Chondrocyte (in vitro differentiated cells): Measurements from ENCODE around the gene MORC2. TPM values are rescaled to one million over a fixed set of nuclear protein-coding genes. Genes with fewer than 3 reads are reported as not detected.
A peak's percentile ranks its signal among the peaks of the same experiment; 100 is the strongest.

Source experiments
- DNase-seq: peaks from one replicate; pipeline ENCODE4 v3.0.0; 2021; ENCODE audit warnings: mixed read lengths, low spot score
- H3K27ac Mint-ChIP-seq: one replicate; pipeline ENCODE4 v1.8.0; 2021; ENCODE audit warnings: mild to moderate bottlenecking, moderate library complexity, mixed read lengths; ENCODE audit not compliant: unreplicated experiment
- H3K27me3 Mint-ChIP-seq: 2 replicates; pipeline ENCODE4 v1.8.0; 2021; ENCODE audit warnings: low read depth, mixed read lengths
- H3K36me3 Mint-ChIP-seq: 2 replicates; pipeline ENCODE4 v1.8.0; 2021; ENCODE audit warnings: low read depth, mixed read lengths
- H3K4me1 Mint-ChIP-seq: 2 replicates; pipeline ENCODE4 v1.8.0; 2021; ENCODE audit warnings: low read depth, mild to moderate bottlenecking, mixed read lengths
- H3K4me3 Mint-ChIP-seq: one replicate; pipeline ENCODE4 v1.8.0; 2021; ENCODE audit warnings: mild to moderate bottlenecking, moderate library complexity, mixed read lengths; ENCODE audit not compliant: unreplicated experiment
- H3K9me3 Mint-ChIP-seq: 2 replicates; pipeline ENCODE4 v1.8.0; 2021; ENCODE audit warnings: low read depth, mixed read lengths
- total RNA-seq: library from RNA; stranded (reverse); gene quantifications from 3 replicates; pipeline ENCODE4 v1.2.1, GENCODE V29; 2021
- TF ChIP-seq, protein P1 (sequence below): fragments of 200-600 bp; sonication (generic); IDR thresholded peaks from 2 replicates; pipeline ENCODE4 v1.5.0; 2021; ENCODE audit warnings: antibody characterized with exemption, mild to moderate bottlenecking, moderate library complexity

The MORC2 gene
- total RNA-seq, 1 donor from 2014 or later, result 29.6 TPM

GRCh38 chr22:30984317-30984716 is 15.7 kb upstream of the MORC2 start:
- no peaks in the 10 kb centered on the region for H3K27me3 Mint-ChIP-seq
- no peak overlapping the region for H3K27ac Mint-ChIP-seq
- TF ChIP-seq, protein P1, sequence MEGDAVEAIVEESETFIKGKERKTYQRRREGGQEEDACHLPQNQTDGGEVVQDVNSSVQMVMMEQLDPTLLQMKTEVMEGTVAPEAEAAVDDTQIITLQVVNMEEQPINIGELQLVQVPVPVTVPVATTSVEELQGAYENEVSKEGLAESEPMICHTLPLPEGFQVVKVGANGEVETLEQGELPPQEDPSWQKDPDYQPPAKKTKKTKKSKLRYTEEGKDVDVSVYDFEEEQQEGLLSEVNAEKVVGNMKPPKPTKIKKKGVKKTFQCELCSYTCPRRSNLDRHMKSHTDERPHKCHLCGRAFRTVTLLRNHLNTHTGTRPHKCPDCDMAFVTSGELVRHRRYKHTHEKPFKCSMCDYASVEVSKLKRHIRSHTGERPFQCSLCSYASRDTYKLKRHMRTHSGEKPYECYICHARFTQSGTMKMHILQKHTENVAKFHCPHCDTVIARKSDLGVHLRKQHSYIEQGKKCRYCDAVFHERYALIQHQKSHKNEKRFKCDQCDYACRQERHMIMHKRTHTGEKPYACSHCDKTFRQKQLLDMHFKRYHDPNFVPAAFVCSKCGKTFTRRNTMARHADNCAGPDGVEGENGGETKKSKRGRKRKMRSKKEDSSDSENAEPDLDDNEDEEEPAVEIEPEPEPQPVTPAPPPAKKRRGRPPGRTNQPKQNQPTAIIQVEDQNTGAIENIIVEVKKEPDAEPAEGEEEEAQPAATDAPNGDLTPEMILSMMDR, result no peak
- peaks cover 1% of the 10 kb centered on the region for H3K36me3 Mint-ChIP-seq
- H3K4me3 Mint-ChIP-seq, result no peak overlapping the region
- DNase-seq, result no peak
- peaks cover 46% of the 10 kb centered on the region for H3K9me3 Mint-ChIP-seq
- no peaks in the 10 kb centered on the region for H3K4me1 Mint-ChIP-seq

DNA sequence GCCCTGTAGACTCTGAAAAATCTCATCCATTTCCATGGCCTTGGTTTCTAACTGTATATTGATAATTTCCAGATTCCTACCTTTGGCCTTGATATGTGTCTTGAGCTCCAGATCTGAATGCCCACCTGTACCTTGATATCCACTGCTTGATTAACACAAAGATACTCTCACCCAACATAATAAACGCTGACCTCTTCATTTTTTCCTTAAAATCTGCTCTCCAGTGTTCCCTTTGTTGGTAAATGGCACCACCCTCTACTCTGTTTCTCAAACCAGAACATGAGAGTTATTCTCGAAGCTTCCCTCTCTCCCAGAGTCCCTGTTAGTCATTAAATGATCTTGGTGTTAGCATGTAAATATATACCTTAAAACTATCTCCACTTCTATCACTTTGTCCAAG is 13.9 kb upstream of the MORC2 start:
- TF ChIP-seq, protein P1, result no peak
- Mint-ChIP-seq H3K36me3 (peaks cover 10% of the 10 kb centered on the region), H3K4me1 (no peaks in the 10 kb centered on the region), H3K9me3 (peaks cover 49% of the 10 kb centered on the region), H3K4me3 (no peak overlapping the region), H3K27ac (no peak overlapping the region), H3K27me3 (no peaks in the 10 kb centered on the region)
- no peak for DNase-seq

GRCh38 chr22:30979932-30980331 is 11.4 kb upstream of the MORC2 start:
- Mint-ChIP-seq H3K4me1 (no peaks in the 10 kb centered on the region), H3K27ac (no peak overlapping the region), H3K9me3 (peaks cover 62% of the 10 kb centered on the region), H3K4me3 (no peak overlapping the region), H3K36me3 (peaks cover 30% of the 10 kb centered on the region), H3K27me3 (no peaks in the 10 kb centered on the region)
- no peak for DNase-seq
- TF ChIP-seq, protein P1, result no peak

DNA sequence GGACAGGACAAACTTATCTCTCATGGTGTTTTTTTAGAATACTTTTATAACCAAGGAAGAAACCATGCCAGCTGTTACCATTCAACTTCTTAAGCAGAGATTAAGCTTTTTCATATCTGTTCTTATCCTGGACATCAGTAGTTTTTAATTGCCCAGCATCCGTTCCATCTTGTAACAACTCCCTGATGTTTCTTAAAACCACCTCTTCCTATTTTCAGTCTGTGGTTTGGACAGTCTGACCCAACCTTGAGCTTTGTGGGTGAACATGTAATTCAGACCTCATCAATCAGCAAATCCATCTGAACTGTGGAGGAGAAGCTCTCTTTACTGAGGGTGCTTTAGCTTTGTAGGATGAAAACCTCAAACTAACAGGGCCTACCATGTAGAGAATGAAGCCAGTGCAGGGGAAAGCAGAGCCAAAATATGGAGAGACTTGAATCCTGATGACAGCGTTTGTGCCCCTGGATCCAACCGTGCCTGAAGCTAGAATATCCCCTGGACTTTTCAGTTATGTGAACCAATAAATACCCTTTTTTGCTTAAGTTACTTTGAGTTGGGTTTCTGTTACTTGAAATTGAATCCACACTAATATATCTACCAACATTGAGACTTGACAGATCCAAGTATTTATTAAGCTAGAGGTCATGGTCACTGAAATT is 9.9 kb upstream of the MORC2 start:
- Mint-ChIP-seq H3K4me3 (no peak overlapping the region), H3K27me3 (no peaks in the 10 kb centered on the region), H3K9me3 (peaks cover 55% of the 10 kb centered on the region), H3K36me3 (peaks cover 42% of the 10 kb centered on the region), H3K27ac (no peak overlapping the region), H3K4me1 (no peaks in the 10 kb centered on the region)
- TF ChIP-seq, protein P1, result no peak
- DNase-seq, result no peak

GRCh38 chr22:30970356-30970746 is 1.8 kb upstream of the MORC2 start:
- Mint-ChIP-seq H3K9me3 (peaks cover 37% of the 10 kb centered on the region), H3K4me3 (peak overlapping the region; percentile 92), H3K27ac (peak overlapping the region; percentile 93), H3K4me1 (peaks cover 51% of the 10 kb centered on the region), H3K27me3 (no peaks in the 10 kb centered on the region), H3K36me3 (peaks cover 47% of the 10 kb centered on the region)
- TF ChIP-seq, protein P1, result no peak
- no peak for DNase-seq
